HG03097 (cell line): Measurements from ENCODE around the gene PPP2R5C.
"Not testable (repeated sequence)": the region's sequence is repeated elsewhere in the genome, so short reads cannot be mapped to it uniquely, and the experiment has no call there.

Experiments used
- ATAC-seq: cut with Tn5 transposase; IDR thresholded peaks from one replicate; pipeline ENCODE4 v1.9.1; 2021; ENCODE audit not compliant: unreplicated experiment, low FRiP score

PPP2R5C gene

DNA sequence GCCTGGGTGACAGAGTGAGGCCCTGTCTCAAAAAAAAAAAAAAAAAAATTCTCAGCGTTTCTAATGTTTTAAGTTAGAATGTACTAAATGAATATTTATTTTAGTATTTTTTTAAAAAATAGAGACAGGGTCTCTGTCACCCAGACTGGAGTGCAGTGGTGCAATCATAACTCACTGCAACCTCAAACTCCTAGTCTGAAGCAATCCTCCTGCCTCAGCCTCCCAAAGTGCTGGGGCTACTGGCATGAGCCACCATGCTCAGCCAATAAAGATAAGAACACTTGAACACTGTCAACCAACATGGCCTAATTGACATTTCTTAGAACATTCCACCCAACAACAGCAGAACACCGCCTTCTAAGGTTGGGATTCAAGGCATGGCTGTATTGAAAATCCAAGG, 197.8 kb downstream of the PPP2R5C start:
- no peak for ATAC-seq

DNA sequence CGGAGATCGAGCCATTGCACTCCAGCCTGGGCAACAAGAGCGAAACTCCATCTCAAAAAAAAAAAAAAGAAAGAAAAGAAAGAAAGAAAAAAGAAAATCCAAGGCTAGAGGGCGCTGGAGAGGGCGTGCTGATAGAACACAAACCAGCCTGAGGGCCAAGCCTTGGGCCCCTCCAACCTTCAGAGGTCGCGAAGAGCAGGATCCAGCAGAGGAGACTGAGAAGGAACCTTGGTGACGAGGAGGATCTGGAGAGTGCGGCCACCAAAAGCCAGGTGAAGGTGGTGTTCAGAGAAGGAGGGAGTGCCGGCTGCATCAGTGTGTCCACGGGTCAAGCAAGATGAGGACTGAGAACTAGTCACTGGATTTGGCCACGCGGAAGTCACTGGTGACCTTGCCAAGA, 198.7 kb downstream of the PPP2R5C start:
- no peak for ATAC-seq

DNA sequence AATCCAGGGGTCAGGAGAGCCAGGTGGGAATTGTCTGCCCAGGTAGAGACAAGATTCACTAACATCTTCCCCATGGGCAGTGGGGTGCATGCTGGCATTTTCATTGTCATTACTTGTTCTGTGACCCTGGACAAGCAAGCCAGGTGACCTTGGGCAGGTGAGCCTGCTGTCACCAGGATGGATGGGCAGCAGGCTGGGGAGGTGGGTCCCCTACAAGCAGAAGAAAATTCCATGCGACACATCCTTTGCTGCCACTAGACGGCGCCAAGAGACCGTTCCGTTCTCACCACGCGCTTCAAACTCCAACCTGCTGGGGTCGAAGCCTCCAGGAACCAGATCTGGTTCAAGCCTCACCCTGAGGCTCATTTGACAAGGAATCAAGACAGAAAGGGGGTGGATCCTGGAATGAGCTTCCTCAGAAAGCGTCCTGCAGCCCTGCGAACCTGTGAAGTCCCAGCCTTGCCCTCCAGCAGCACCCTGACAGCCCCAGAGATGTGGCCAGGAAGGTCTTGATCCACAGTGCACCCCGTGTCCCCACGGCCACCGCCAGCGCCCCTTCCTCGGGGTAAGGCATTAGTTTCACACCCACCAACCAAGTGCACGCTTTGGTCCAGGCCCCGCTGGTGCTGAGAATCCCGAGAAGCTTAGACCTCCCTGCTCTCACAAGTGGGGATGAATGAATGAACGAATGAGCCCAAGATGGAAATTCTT, 199.7 kb downstream of the PPP2R5C start:
- ATAC-seq, result no peak

DNA sequence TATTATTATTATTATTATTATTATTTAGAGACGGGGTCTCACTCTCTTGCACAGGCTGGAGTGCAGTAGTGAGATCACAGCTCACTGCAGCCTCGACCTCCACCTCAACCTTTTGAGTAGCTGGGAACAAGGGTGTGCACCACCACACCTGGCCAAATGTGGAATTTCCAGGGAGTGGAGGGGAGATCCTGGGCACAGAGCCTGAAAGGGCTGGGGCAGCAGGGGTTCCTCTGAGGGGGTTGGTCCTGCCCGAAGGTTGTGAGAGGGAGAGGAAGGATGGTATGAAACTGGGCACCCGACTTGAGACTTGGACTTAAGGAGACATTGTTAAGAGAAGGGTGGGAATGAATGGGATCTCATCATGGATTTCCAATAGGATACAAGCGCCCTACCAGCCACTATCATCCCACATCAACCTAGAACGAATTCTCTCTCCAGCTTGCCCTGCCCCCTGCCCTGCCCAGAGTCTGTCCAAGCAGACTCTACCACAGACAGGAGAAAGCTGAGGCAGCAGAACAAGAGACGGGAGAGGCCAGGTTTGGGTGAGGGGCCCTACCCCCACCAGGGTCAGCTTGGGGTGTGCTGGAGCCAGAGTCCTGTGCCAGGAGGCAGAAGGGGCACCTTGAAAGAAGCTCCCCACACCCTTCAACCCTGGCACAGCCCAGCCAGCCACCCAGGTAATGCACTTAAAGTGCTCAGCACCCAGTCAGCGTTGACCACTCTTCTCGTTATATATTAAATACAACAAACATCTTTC, 200.4 kb downstream of the PPP2R5C start:
- ATAC-seq, result no peak

DNA sequence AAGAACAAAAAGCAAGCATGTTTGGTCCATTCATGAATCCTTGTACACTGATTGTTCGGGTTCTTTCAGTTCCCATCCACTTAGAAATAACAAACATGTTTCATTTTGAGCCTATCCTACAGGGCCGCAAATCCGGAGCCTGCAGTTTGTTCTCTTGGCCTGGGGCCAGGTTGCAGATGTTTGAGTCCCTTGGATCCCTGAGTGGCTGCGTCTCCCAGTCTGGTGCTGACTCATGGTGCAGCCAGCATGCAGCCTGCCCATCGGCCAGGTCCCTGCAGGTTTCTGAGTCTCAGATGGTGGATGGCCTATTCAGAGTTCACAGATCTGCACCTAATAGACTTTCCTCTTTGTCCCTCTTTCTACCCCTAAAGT, 201.0 kb downstream of the PPP2R5C start:
- no peak for ATAC-seq

- no peak for ATAC-seq
Measured at GRCh38 chr14:101963052-101963451, 201.5 kb downstream of the PPP2R5C start.

- ATAC-seq, result no peak
Measured at GRCh38 chr14:101963656-101964296, 202.3 kb downstream of the PPP2R5C start.

DNA sequence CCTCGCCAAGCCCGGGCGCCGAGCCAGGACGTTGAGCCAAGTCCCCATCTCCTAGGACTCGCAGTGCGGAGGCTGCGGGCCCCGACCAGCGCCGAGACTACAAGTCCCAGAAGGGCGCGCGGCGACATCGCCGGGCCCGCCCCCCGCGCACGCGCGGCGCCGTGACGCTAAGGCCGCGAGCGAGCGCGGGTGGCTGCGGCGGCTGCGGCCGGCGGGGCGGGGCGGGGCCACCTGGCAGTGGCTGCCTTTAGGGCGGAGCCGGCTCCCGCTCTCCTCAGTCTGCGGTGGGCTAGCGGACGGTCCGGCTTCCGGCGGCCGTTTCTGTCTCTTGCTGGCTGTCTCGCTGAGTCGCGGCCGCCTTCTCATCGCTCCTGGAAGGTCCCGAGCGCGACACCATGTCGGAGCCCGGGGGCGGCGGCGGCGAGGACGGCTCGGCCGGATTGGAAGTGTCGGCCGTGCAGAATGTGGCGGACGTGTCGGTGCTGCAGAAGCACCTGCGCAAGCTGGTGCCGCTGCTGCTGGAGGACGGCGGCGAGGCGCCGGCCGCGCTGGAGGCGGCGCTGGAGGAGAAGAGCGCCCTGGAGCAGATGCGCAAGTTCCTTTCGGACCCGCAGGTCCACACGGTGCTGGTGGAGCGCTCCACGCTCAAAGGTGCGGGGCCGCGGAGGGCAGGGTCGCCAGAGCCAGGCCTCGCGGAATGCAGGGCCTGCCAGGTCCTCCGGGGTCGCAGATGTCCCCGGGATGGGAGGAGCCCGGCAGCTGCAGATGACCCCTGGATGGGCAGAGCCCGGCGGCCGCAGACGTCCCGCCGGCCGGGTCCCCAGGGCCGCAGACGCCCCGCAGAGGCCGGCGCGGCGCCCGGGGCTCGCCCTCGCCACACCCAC, 203.0 kb downstream of the PPP2R5C start, which contains the start of gene DYNC1H1:
DYNC1H1 (plus strand) TSS at position 277 of the 884 bp plus-strand sequence; CDS start at position 396, 119 bp downstream.
- ATAC-seq, result peak; percentile 78

- peak; percentile 28 for ATAC-seq
Measured at GRCh38 chr14:101965181-101965544, 203.7 kb downstream of the PPP2R5C start.

- ATAC-seq, result no peak
Measured at GRCh38 chr14:101965770-101966722, 204.5 kb downstream of the PPP2R5C start.

GRCh38 chr14:101966742-101967141, 205.2 kb downstream of the PPP2R5C start:
- no peak for ATAC-seq

DNA sequence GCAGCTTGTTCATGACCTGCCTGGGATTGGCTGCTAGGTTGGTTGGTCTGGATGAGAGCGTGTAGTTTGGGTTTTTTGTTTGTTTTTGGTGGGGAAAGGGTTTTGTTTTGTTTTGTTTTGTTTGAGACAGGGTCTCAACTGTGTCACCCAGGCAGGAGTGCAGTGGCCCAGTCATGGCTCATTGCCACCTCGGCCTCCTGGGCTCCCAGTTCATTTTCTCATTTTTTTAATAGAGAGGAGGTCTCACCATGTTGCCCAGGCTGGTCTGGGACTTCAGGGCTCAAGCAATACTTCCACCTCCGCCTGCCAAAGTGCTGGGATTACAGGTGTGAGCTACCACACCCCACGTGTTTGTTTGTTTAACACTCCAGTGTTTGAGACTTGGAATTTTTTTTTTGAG, 206.7 kb downstream of the PPP2R5C start:
- no peak for ATAC-seq

DNA sequence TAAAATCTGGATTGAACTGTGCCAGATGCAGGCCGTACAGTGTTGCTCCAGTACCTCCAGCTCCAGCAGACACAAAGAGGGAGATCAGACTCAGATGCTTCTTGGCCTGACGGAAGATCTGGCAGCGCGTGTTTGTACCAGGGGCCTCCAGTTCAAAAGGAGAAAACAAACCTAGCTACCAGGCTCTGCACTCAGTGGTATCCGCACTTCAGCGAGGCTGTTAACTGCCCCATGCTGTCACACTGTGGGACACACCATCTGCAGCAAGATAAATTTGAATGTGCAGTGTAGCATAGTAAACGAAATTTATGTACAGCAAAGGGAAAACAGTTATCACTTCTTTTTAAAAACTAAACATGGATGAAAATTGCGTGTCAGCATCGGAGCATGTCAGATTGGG, 208.0 kb downstream of the PPP2R5C start:
- ATAC-seq, result no peak

GRCh38 chr14:101970830-101971400, 209.4 kb downstream of the PPP2R5C start:
- ATAC-seq, result no peak

GRCh38 chr14:101971458-101971857, 209.9 kb downstream of the PPP2R5C start:
- ATAC-seq, result not testable (repeated sequence)

DNA sequence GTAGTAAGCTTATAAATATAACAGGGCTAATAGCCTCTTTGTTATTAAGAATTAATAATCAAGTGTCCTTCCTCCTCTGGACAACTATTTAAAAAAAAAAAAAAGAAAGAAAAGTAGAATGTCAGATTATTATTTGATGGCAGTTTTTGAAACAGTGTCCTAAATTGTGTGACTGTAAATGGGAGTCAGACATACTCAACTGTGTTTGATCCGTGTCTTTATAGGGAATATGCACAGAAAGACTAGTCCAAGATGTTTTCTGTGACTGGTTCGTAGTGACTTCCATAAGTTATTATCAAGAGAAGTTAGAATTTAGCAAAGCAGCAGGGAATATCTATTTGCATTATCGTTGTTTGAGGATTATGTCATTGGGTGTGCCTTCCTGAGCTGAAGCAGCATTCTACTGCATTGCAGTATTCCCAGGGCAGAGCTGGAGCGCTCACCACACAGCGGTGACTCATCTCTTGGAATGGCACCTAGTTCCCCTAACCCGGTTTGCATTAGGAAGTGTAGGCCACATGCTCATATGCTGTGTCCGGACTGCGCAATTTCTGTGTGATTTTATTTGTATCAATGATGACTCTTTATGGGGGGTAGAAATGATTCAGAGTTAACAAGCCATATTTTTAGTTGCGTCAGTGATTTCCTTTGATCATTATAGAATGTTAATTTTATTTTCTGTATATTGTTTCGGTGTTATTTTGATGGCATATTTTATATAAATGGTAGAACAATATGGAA, 210.8 kb downstream of the PPP2R5C start:
- no peak for ATAC-seq

DNA sequence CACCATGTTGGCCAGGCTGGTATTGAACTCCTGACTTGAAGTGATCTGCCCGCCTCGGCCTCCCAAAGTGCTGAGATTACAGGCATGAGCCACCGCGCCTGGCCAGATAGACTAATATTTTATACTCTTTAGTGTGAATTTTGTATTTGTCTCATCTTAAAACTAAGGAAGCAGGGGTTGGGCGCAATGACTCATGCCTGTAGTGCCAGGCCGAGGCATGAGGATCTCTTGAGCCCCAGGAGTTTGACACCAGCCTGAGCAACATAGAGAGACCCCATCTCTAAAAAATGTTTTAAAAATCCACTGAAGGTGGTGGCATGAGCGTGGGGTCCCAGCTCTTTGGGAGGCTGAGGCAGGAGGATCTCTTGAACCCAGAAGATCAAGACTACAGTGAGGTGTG, 211.8 kb downstream of the PPP2R5C start:
- ATAC-seq, result no peak

- no peak for ATAC-seq
Measured at GRCh38 chr14:101975231-101975630, 213.7 kb downstream of the PPP2R5C start.
